ENCODE results near the gene HLA-A.

- no peak for TF ChIP-seq EZH2 (optimal IDR thresholded peaks at IDR 0.05; ENCODE audit: low read depth, low read length)
- no peak for TF ChIP-seq CTCF (IDR thresholded peaks at IDR 0.05; ENCODE audit: low read length)
- TF ChIP-seq EZH2phosphoT487 (IDR thresholded peaks at IDR 0.05; ENCODE audit: low read length), result no peak
Measured at GRCh38 chr6:29927841-29928388, 14.4 kb upstream of the HLA-A start.

Measured in MM.1S (cell line).